ENCODE data around the gene ANKRD11. TPM values are rescaled to one million over a fixed set of nuclear protein-coding genes. Genes with fewer than 3 reads are reported as not detected.

Gene ANKRD11
- total RNA-seq, 1 donor from 2014 or later = 165 TPM

DNA sequence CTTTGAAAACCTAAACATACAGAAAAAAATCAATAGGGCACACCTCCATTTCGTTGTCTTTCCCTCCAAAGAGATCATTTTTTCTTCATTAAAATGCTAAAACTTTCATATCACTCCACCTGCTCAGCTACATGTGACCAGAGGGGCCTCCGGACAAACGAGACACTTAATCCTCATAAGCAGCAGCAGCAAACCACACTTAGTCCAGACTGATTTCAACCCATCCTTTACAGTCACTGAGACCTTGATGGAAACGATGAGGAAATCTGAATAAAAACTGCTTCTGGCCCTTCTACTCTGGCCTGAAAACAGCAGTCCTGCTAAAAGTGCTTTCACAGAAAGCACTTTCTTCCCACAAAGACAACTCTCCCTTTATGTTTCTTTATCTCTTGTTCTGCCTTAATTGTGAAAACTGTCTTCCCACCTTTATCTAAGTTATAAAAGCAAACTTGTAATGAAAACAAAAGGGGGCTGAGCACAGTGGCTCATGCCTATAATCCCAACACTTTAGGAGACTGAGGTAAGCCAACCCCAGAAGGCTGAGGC is 4.6 kb downstream of the ANKRD11 start:
- H3K27me3 Mint-ChIP-seq (ENCODE audit: unreplicated experiment) = peaks cover 10% of the 10 kb centered on the region
- no peak overlapping the region for H3K4me3 Mint-ChIP-seq (ENCODE audit: unreplicated experiment)
- TF ChIP-seq, protein P1, sequence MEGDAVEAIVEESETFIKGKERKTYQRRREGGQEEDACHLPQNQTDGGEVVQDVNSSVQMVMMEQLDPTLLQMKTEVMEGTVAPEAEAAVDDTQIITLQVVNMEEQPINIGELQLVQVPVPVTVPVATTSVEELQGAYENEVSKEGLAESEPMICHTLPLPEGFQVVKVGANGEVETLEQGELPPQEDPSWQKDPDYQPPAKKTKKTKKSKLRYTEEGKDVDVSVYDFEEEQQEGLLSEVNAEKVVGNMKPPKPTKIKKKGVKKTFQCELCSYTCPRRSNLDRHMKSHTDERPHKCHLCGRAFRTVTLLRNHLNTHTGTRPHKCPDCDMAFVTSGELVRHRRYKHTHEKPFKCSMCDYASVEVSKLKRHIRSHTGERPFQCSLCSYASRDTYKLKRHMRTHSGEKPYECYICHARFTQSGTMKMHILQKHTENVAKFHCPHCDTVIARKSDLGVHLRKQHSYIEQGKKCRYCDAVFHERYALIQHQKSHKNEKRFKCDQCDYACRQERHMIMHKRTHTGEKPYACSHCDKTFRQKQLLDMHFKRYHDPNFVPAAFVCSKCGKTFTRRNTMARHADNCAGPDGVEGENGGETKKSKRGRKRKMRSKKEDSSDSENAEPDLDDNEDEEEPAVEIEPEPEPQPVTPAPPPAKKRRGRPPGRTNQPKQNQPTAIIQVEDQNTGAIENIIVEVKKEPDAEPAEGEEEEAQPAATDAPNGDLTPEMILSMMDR (IDR thresholded peaks at IDR 0.05; ENCODE audit: unreplicated experiment) = no peak
- peaks cover 8% of the 10 kb centered on the region for H3K36me3 Mint-ChIP-seq (ENCODE audit: low read depth, unreplicated experiment)
- no peaks in the 10 kb centered on the region for H3K9me3 Mint-ChIP-seq (ENCODE audit: unreplicated experiment)
- peak overlapping the region; percentile 5 for H3K27ac Mint-ChIP-seq (ENCODE audit: unreplicated experiment)
- no peak for DNase-seq (ENCODE audit: low spot score)
- H3K4me1 Mint-ChIP-seq (ENCODE audit: unreplicated experiment) = peaks cover 52% of the 10 kb centered on the region

DNA sequence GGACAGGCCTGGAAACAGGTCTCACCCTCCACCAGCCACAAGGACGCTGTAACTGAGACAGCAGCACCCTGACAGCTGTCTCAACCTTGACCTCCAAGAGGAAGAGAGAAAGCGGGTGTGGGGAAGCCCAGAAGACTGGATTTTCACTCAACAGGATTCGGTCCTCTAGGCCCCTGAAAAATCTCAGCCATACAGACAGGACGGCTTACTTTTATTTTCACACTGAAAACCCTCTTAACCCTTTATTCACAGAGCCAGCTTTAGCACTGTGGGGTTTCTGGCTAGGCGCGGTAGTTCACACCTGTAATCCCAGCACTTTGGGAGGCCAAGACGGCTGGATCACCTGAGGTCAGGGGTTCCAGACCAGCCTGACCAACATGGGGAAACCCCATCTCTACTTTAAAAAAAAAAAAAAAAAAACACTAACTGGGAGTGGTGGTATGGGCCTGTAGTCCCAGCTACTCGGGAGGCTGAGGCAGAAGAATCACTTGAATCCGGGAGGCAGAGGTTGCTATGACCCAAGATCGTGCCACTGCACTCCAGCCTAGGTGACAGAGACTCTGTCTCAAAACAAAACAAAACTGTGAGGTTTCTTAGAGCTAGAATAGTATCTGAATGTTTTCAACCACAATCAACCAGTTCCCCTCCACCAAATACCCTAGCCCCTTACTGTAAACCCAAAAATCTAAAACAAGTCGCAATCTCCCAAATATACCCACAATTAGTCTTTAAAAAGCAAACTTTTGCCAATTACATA is 5.3 kb downstream of the ANKRD11 start:
- H3K27ac Mint-ChIP-seq (ENCODE audit: unreplicated experiment) = peak overlapping the region; percentile 5
- no peak for DNase-seq (ENCODE audit: low spot score)
- H3K4me1 Mint-ChIP-seq (ENCODE audit: unreplicated experiment) = peaks cover 56% of the 10 kb centered on the region
- H3K27me3 Mint-ChIP-seq (ENCODE audit: unreplicated experiment) = peaks cover 7% of the 10 kb centered on the region
- H3K4me3 Mint-ChIP-seq (ENCODE audit: unreplicated experiment) = no peak overlapping the region
- H3K36me3 Mint-ChIP-seq (ENCODE audit: low read depth, unreplicated experiment) = peaks cover 8% of the 10 kb centered on the region
- TF ChIP-seq, protein P1 (IDR thresholded peaks at IDR 0.05; ENCODE audit: unreplicated experiment) = no peak
- no peaks in the 10 kb centered on the region for H3K9me3 Mint-ChIP-seq (ENCODE audit: unreplicated experiment)

DNA sequence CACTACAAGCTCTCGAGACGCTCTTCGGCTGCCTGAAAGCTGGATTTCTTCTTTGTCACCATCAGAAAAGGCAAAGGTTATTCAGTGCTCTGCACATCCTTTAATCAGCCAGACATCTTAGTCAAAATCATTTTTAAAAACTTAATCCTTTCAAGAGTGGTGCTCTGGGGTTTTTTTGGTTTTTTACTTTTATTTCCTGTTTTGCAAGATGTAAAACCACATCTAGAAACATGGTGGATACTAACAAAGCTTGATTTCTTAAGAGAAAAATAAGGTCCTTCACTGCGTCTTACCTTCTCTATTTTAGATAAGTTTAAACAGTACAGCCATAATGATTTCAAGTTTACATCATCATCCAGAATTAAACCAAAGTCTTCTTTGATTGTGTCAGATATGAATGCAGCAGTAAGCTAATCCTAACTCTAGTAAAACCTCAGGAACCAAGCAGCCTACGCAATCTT is 6.3 kb downstream of the ANKRD11 start:
- H3K4me3 Mint-ChIP-seq (ENCODE audit: unreplicated experiment) = no peak overlapping the region
- no peak overlapping the region for H3K27ac Mint-ChIP-seq (ENCODE audit: unreplicated experiment)
- H3K36me3 Mint-ChIP-seq (ENCODE audit: low read depth, unreplicated experiment) = peaks cover 7% of the 10 kb centered on the region
- no peaks in the 10 kb centered on the region for H3K9me3 Mint-ChIP-seq (ENCODE audit: unreplicated experiment)
- H3K27me3 Mint-ChIP-seq (ENCODE audit: unreplicated experiment) = peaks cover 6% of the 10 kb centered on the region
- TF ChIP-seq, protein P1 (IDR thresholded peaks at IDR 0.05; ENCODE audit: unreplicated experiment) = no peak
- no peak for DNase-seq (ENCODE audit: low spot score)
- peaks cover 58% of the 10 kb centered on the region for H3K4me1 Mint-ChIP-seq (ENCODE audit: unreplicated experiment)

DNA sequence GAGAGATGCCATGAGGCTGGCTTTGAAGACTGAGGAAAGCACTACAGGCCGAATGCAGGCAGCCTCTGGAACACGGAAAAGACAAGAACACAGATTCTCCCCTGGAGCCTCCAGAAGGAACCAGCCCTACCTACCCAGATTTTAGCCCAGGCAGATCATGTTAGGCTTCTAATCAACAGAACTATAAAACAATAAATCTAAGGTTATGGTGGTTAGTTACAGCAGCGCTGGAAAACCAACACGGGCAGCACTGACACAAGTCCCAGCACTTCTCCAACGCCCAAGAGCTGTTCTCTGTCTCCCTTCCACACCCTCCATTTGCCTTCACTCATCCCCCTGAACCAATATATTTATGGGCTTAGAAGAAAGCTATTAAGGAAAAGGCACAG is 7.5 kb downstream of the ANKRD11 start:
- TF ChIP-seq, protein P1 (IDR thresholded peaks at IDR 0.05; ENCODE audit: unreplicated experiment) = no peak
- no peak overlapping the region for H3K4me3 Mint-ChIP-seq (ENCODE audit: unreplicated experiment)
- DNase-seq (ENCODE audit: low spot score) = no peak

More for the DNA sequence above, 7.5 kb downstream of the ANKRD11 start:
- Mint-ChIP-seq H3K27ac (ENCODE audit: unreplicated experiment) (no peak overlapping the region), H3K36me3 (ENCODE audit: low read depth, unreplicated experiment) (no peaks in the 10 kb centered on the region), H3K9me3 (ENCODE audit: unreplicated experiment) (no peaks in the 10 kb centered on the region), H3K4me1 (ENCODE audit: unreplicated experiment) (peaks cover 57% of the 10 kb centered on the region), H3K27me3 (ENCODE audit: unreplicated experiment) (peaks cover 1% of the 10 kb centered on the region)
